Measurements from ENCODE around the gene HSP90AB1. TPM values are rescaled to one million over a fixed set of nuclear protein-coding genes. Genes with fewer than 3 reads are reported as not detected.
A peak's percentile ranks its signal among the peaks of the same experiment; 100 is the strongest.

Gene HSP90AB1
- total and polyA plus RNA-seq, 2 of the 8 experiments (the other 6 are each of a cell fraction or from before 2014, with no cell fraction given): 1,564 to 2,297 TPM

GRCh38 chr6:44255871-44256774 lies 9.2 kb downstream of the HSP90AB1 start:
- peak in 1 of 2 experiments; percentile 60 for DNase-seq (ENCODE audit: low read depth in 1 of 2, low spot score in 2 of 2)
- no peak for FAIRE-seq
- 33% methylated on average over 15 of the region's 15 CpGs; no CpG with 5 or more reads in 1 of the 2 experiments for WGBS, 2 experiments (ENCODE audit: extremely low coverage in 1 of 2, insufficient coverage in 1 of 2, insufficient read length in 1 of 2, insufficient replicate concordance in 2 of 2, low coverage in 1 of 2, low lambda C conversion rate in 2 of 2, missing lambda C conversion rate in 1 of 2)

More at GRCh38 chr6:44255871-44256774, 9.2 kb downstream of the HSP90AB1 start:
- Histone ChIP-seq H4K91ac (replicated peaks; ENCODE audit: insufficient read length, low read length) (no peak overlapping the region), H3K9ac (replicated peaks in 1 of 4; ENCODE audit: extremely low read depth in 1 of 4, low read depth in 3 of 4, low read length in 3 of 4) (peak overlapping the region; percentile 45 to 84 (median 76)), H2AK5ac (ENCODE audit: low read depth, low read length) (no peak overlapping the region), H3K79me1 (ENCODE audit: low read depth, low read length) (no peaks in the 10 kb centered on the region; the same call in 1 of the 2 replicates), H2BK15ac (ENCODE audit: low read length) (no peak overlapping the region), H3K18ac (ENCODE audit: extremely low read depth, low read length) (no peak overlapping the region; the same call in 1 of the 2 replicates), H3K36me3 (ENCODE audit: control insufficient read depth in 2 of 4, insufficient read depth in 4 of 4, low read length in 3 of 4) (peaks cover 28 to 50% (median 47%) of the 10 kb centered on the region in 4 experiments), H3K79me2 (ENCODE audit: control insufficient read depth in 1 of 2, insufficient read depth in 2 of 2, low read length in 2 of 2) (peaks cover 0 to 23% of the 10 kb centered on the region in 2 experiments; a peak in 2 of 4 replicates), H4K5ac (ENCODE audit: insufficient read length, low read depth, low read length) (peak overlapping the region; percentile 20), H4K20me1 (replicated peaks in 1 of 2; ENCODE audit: control insufficient read depth in 1 of 2, insufficient read depth in 2 of 2, low read length in 2 of 2) (peaks cover 4 to 17% of the 10 kb centered on the region in 2 experiments), H3K27me3 (replicated peaks in 1 of 4; ENCODE audit: control insufficient read depth in 3 of 4, extremely low read depth in 1 of 4, insufficient read depth in 3 of 4, low read length in 3 of 4) (no peaks in the 10 kb centered on the region), H3K4me3 (ENCODE audit: extremely low read depth in 1 of 4, insufficient read depth in 2 of 4, low read depth in 3 of 4, low read length in 4 of 4) (peak overlapping the region; percentile 67 to 85 (median 75)), H2BK12ac (ENCODE audit: low read depth, low read length) (no peak overlapping the region), H3K56ac (replicated peaks; ENCODE audit: insufficient read length, low read depth, low read length) (peak overlapping the region; percentile 7), H2AFZ (ENCODE audit: low read length) (no peak overlapping the region), H2BK5ac (ENCODE audit: low read depth, low read length) (peak overlapping the region; percentile 92), H3K27ac (ENCODE audit: low read depth, low read length) (peak overlapping the region; percentile 88; the same call in 1 of the 2 replicates), H3K9me3 (ENCODE audit: insufficient read depth in 2 of 2, low read depth in 1 of 2, low read length in 1 of 2) (no peaks in the 10 kb centered on the region), H3K4me2 (ENCODE audit: insufficient read depth in 1 of 2, low read depth in 2 of 2, low read length in 2 of 2) (peak overlapping the region; percentile 58 to 82), H3K4me1 (replicated peaks in 1 of 4; ENCODE audit: control insufficient read depth in 3 of 4, insufficient read depth in 4 of 4, low read length in 3 of 4) (peaks cover 0 to 15% (median 6%) of the 10 kb centered on the region in 4 experiments; a peak in 4 of 7 replicates), H3K23me2 (ENCODE audit: low read depth, low read length) (peaks cover 11% of the 10 kb centered on the region), H3K4ac (replicated peaks; ENCODE audit: insufficient read length, low read depth, low read length) (no peak overlapping the region), H2BK120ac (replicated peaks; ENCODE audit: low read depth, low read length) (no peak overlapping the region), H2BK20ac (ENCODE audit: low read length) (no peak overlapping the region), H3K23ac (ENCODE audit: insufficient read length) (no peak overlapping the region), H3K14ac (ENCODE audit: insufficient read length) (peak overlapping the region; percentile 48), H4K8ac (ENCODE audit: extremely low read depth, insufficient read depth, low read length) (no peak overlapping the region; the same call in 1 of the 2 replicates)
- TF ChIP-seq POLR2AphosphoS5 (IDR thresholded peaks at IDR 0.05; ENCODE audit: low read depth, low read length): peak; percentile 31; the same call in 1 of the 2 replicates
- no peak for TF ChIP-seq SP1 (IDR thresholded peaks at IDR 0.05; ENCODE audit: low read depth, low read length)
- TF ChIP-seq TEAD4 (IDR thresholded peaks at IDR 0.05; ENCODE audit: low read depth, low read length): no peak
- TF ChIP-seq BRCA1 (IDR thresholded peaks at IDR 0.05; ENCODE audit: low read depth, low read length): no peak
- no peak for TF ChIP-seq ATF2 (IDR thresholded peaks at IDR 0.05; ENCODE audit: low read length)
- TF ChIP-seq POLR2A (IDR thresholded peaks at IDR 0.05; ENCODE audit: control extremely low read depth in 1 of 2, low read depth in 2 of 2, low read length in 2 of 2): peak in 1 of 2 experiments; percentile 76; a peak in 2 of 3 replicates
- CTCF ChIA-PET (ENCODE audit: partially characterized antibody): interaction anchor here (0.6 to 4.8 kb wide), 40 partner anchors 9 to 186 kb away, joined by 3 to 48 read pairs (median 4); partner anchors contain the start of genes CAPN11, HSP90AB1, SLC29A1 and TMEM151B
- POLR2A ChIA-PET (ENCODE audit: partially characterized antibody): interaction anchor here (0.7 to 15.1 kb wide), 51 partner anchors 11 to 627 kb away, joined by 3 to 581 read pairs (median 5); partner anchors contain the start of genes AARS2, CAPN11, CDC5L and GTPBP2
